ENCODE measurements around the gene BCAS1. TPM values are rescaled to one million over a fixed set of nuclear protein-coding genes. Genes with fewer than 3 reads are reported as not detected.

Gene BCAS1
- total RNA-seq, 1 experiment from 2014 or later, result 4.0 TPM

DNA sequence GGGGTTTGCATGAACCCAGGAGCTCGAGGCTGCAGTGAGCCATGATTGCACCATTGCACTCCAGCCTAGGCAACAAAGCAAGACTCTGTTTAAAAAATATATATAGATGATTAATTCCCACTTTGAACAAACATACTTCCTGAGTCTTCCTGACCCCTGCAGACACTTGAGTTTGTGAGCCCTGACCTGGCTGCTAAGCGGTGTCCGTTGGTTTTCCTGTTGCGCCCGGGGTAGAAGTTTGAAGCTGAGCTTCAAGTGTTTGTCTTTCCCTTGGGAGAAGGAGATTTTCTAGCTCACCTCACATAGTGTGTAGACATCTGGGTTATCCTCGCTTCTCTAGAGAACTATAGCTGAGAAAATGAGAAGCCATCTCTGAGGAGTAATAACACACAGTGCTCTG, 11.7 kb upstream of the BCAS1 start:
- no TSS peak for BruUV-seq (replicated peaks)
- intact Hi-C loops (cut with micrococcal nuclease; ENCODE audit: unreplicated experiment), result no loop called here
- Histone ChIP-seq H3K9me3 (ENCODE audit: insufficient read depth, low read depth) (no peaks in the 10 kb centered on the region), H2AFZ (no peak overlapping the region), H3K4me1 (replicated peaks; ENCODE audit: insufficient read depth) (no peaks in the 10 kb centered on the region), H3K36me3 (ENCODE audit: low read depth) (no peaks in the 10 kb centered on the region), H3F3A (ENCODE audit: insufficient read depth, low read depth) (no peaks in the 10 kb centered on the region), H3K9me2 (ENCODE audit: insufficient read depth) (no peaks in the 10 kb centered on the region), H4K20me1 (ENCODE audit: insufficient read depth) (no peaks in the 10 kb centered on the region), H3K4me3 (no peak overlapping the region), H3K27me3 (ENCODE audit: insufficient read depth, low read depth) (no peaks in the 10 kb centered on the region), H3K27ac (no peak overlapping the region), H3K79me2 (ENCODE audit: low read depth) (no peaks in the 10 kb centered on the region), H3K4me2 (no peak overlapping the region)
- no peak for DNase-seq
- POLR2A ChIA-PET (ENCODE audit: unreplicated experiment), result no interaction called here
- CTCF ChIA-PET, result interaction anchor here (0.6 kb wide), 1 partner anchor 146 kb away, joined by 3 read pairs; no protein-coding TSS in a partner anchor
- TF ChIP-seq EZH2 (IDR thresholded peaks at IDR 0.05; ENCODE audit: low read depth) (no peak), CTCF (conservative IDR thresholded peaks at IDR 0.05) (no peak)

GRCh38 chr20:54079652-54080051, 9.3 kb upstream of the BCAS1 start:
- Histone ChIP-seq H3K4me2 (no peak overlapping the region), H3K4me3 (no peak overlapping the region), H3K9me3 (ENCODE audit: insufficient read depth, low read depth) (no peaks in the 10 kb centered on the region), H3K36me3 (ENCODE audit: low read depth) (no peaks in the 10 kb centered on the region), H3K27ac (no peak overlapping the region), H2AFZ (no peak overlapping the region), H3K27me3 (ENCODE audit: insufficient read depth, low read depth) (no peaks in the 10 kb centered on the region), H3K9me2 (ENCODE audit: insufficient read depth) (no peaks in the 10 kb centered on the region), H3F3A (ENCODE audit: insufficient read depth, low read depth) (peaks cover 5% of the 10 kb centered on the region; the same call in 1 of the 2 replicates), H4K20me1 (ENCODE audit: insufficient read depth) (no peaks in the 10 kb centered on the region), H3K4me1 (replicated peaks; ENCODE audit: insufficient read depth) (peaks cover 13% of the 10 kb centered on the region), H3K79me2 (ENCODE audit: low read depth) (no peaks in the 10 kb centered on the region)
- intact Hi-C loops (cut with micrococcal nuclease; ENCODE audit: unreplicated experiment), result no loop called here
- CTCF ChIA-PET, result no interaction called here
- BruUV-seq (replicated peaks), result no TSS peak
- no peak for TF ChIP-seq EZH2 (IDR thresholded peaks at IDR 0.05; ENCODE audit: low read depth)
- TF ChIP-seq CTCF (conservative IDR thresholded peaks at IDR 0.05), result no peak
- POLR2A ChIA-PET (ENCODE audit: unreplicated experiment), result no interaction called here
- no peak for DNase-seq

DNA sequence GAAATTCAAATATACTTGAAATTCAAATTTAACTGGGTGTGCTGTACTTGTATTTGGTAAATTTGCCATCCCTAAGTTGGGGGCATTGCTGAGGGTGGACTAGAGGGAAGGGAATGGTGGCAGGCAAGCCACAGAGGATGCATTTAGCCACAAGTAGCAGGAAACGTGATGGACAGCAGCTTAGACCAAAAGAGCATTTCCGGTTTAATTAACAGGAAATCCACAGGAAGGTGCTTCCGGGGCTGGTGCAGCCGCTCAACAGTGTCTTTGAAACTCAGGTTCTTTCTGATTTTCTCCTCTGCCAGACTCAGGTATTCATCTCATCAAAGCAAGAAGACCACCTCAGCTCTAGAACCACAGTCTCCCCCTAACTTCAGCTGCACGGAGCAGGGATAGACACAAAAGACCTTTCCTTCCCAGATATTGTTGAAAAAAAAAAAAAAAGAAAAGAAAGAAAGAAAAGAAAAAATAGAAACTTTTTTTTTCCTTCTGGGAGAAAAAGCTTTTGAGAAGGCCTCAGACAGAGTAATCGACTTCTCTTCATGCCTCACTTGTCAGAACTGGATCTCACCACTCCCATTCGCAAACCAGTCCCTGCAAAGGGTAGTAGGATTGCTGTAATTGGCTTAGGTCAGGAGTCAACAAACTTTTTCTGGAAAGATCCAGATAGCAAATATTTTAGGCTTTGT, 8.0 kb upstream of the BCAS1 start:
- Histone ChIP-seq H3K36me3 (ENCODE audit: low read depth) (no peaks in the 10 kb centered on the region), H3K27me3 (ENCODE audit: insufficient read depth, low read depth) (no peaks in the 10 kb centered on the region), H2AFZ (no peak overlapping the region), H3F3A (ENCODE audit: insufficient read depth, low read depth) (peaks cover 5% of the 10 kb centered on the region; the same call in 1 of the 2 replicates), H3K27ac (no peak overlapping the region), H3K9me3 (ENCODE audit: insufficient read depth, low read depth) (no peaks in the 10 kb centered on the region), H3K79me2 (ENCODE audit: low read depth) (no peaks in the 10 kb centered on the region), H3K4me2 (no peak overlapping the region), H3K9me2 (ENCODE audit: insufficient read depth) (no peaks in the 10 kb centered on the region), H3K4me3 (no peak overlapping the region), H4K20me1 (ENCODE audit: insufficient read depth) (no peaks in the 10 kb centered on the region), H3K4me1 (replicated peaks; ENCODE audit: insufficient read depth) (peaks cover 13% of the 10 kb centered on the region)
- DNase-seq, result no peak
- intact Hi-C loops (cut with micrococcal nuclease; ENCODE audit: unreplicated experiment), result no loop called here
- no TSS peak for BruUV-seq (replicated peaks)
- ChIA-PET POLR2A (ENCODE audit: unreplicated experiment) (no interaction called here), CTCF (interaction anchor here (0.6 kb wide), 2 partner anchors 18 to 39 kb away, joined by 3 to 7 read pairs; no protein-coding TSS in a partner anchor)
- TF ChIP-seq CTCF (conservative IDR thresholded peaks at IDR 0.05), result no peak
- TF ChIP-seq EZH2 (IDR thresholded peaks at IDR 0.05; ENCODE audit: low read depth), result no peak
